ENCODE measurements around the gene LRRC70. TPM values are rescaled to one million over a fixed set of nuclear protein-coding genes. Genes with fewer than 3 reads are reported as not detected.

Gene LRRC70
- total and polyA plus RNA-seq, 3 donors from 2014 or later: 4.9 to 9.9 (median 9.0) TPM

GRCh38 chr5:62569470-62569869 lies 9.1 kb upstream of the LRRC70 start:
- H3K27me3 ChIP-seq: no peaks in the 10 kb centered on the region
- no peaks in the 10 kb centered on the region for H3K36me3 ChIP-seq (ENCODE audit: low read depth, missing control alignments)
- H3K9me3 ChIP-seq: no peaks in the 10 kb centered on the region
- no peak for TF ChIP-seq POLR2A (IDR thresholded peaks at IDR 0.05)
- TF ChIP-seq, protein P1, sequence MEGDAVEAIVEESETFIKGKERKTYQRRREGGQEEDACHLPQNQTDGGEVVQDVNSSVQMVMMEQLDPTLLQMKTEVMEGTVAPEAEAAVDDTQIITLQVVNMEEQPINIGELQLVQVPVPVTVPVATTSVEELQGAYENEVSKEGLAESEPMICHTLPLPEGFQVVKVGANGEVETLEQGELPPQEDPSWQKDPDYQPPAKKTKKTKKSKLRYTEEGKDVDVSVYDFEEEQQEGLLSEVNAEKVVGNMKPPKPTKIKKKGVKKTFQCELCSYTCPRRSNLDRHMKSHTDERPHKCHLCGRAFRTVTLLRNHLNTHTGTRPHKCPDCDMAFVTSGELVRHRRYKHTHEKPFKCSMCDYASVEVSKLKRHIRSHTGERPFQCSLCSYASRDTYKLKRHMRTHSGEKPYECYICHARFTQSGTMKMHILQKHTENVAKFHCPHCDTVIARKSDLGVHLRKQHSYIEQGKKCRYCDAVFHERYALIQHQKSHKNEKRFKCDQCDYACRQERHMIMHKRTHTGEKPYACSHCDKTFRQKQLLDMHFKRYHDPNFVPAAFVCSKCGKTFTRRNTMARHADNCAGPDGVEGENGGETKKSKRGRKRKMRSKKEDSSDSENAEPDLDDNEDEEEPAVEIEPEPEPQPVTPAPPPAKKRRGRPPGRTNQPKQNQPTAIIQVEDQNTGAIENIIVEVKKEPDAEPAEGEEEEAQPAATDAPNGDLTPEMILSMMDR (IDR thresholded peaks at IDR 0.05): no peak
- intact Hi-C loops (cut with DNase I; ENCODE audit: low total_unique reads): no loop called here
- DNase-seq: no peak
- H3K4me3 ChIP-seq: no peak overlapping the region
- no peaks in the 10 kb centered on the region for H3K4me1 ChIP-seq
- no peak overlapping the region for H3K27ac ChIP-seq
- WGBS, 2 donors: 78 to 89% methylated on average over 1 of the region's 1 CpG

DNA sequence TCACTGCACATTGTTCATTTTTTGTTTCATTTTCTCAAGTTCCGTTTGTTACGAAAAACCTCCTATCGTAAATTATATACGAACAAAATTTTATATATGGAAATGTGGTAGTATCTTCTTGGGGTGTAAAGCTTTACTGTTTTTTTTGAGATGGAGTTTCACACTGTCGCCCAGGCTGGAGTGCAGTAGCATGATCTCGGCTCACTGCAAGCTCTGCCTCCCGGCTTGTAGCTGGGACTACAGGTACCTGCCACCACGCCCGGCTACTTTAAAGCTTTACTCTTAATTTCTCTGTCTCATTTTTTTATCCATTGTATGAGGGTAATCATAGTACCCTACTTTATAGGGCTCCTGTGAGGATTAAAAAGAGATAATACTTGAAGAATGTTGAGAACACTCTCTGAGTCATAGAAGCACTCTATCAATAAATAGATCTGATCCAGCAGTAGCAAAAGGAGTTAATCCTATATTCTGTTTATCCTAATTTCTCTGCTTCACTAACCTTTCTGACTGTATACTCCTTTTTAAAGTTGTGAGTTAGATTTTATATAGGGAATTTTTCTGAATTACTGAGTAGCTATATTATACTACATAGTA lies 5.6 kb upstream of the LRRC70 start:
- DNase-seq: no peak
- Histone ChIP-seq H3K27me3 (no peaks in the 10 kb centered on the region), H3K9me3 (no peaks in the 10 kb centered on the region), H3K36me3 (ENCODE audit: low read depth, missing control alignments) (no peaks in the 10 kb centered on the region), H3K4me3 (no peak overlapping the region), H3K4me1 (no peaks in the 10 kb centered on the region), H3K27ac (no peak overlapping the region)
- intact Hi-C loops (cut with DNase I; ENCODE audit: low total_unique reads): no loop called here
- TF ChIP-seq, protein P1 (IDR thresholded peaks at IDR 0.05): no peak
- TF ChIP-seq POLR2A (IDR thresholded peaks at IDR 0.05): no peak
- 89 to 93% methylated on average over 9 of the region's 9 CpGs for WGBS, 2 donors

- no peak for TF ChIP-seq POLR2A (IDR thresholded peaks at IDR 0.05)
- TF ChIP-seq, protein P1 (IDR thresholded peaks at IDR 0.05): no peak
- Histone ChIP-seq H3K27me3 (no peaks in the 10 kb centered on the region), H3K27ac (no peak overlapping the region), H3K9me3 (no peaks in the 10 kb centered on the region), H3K4me1 (no peaks in the 10 kb centered on the region), H3K4me3 (no peak overlapping the region), H3K36me3 (ENCODE audit: low read depth, missing control alignments) (no peaks in the 10 kb centered on the region)
- 85 to 90% methylated on average over 2 of the region's 2 CpGs for WGBS, 2 donors
- no peak for DNase-seq
- intact Hi-C loops (cut with DNase I; ENCODE audit: low total_unique reads): no loop called here
These were observed 4.0 kb upstream of the LRRC70 start for GRCh38 chr5:62574599-62574998.

GRCh38 chr5:62575066-62575465 lies 3.6 kb upstream of the LRRC70 start:
- 74 to 77% methylated on average over 2 of the region's 2 CpGs for WGBS, 2 donors

More at GRCh38 chr5:62575066-62575465, 3.6 kb upstream of the LRRC70 start:
- no peaks in the 10 kb centered on the region for H3K27me3 ChIP-seq
- no peak for DNase-seq
- no peak overlapping the region for H3K27ac ChIP-seq
- H3K4me3 ChIP-seq: no peak overlapping the region
- no peaks in the 10 kb centered on the region for H3K9me3 ChIP-seq
- H3K36me3 ChIP-seq (ENCODE audit: low read depth, missing control alignments): no peaks in the 10 kb centered on the region
- H3K4me1 ChIP-seq: no peaks in the 10 kb centered on the region
- TF ChIP-seq POLR2A (IDR thresholded peaks at IDR 0.05): no peak
- TF ChIP-seq, protein P1 (IDR thresholded peaks at IDR 0.05): no peak
- intact Hi-C loops (cut with DNase I; ENCODE audit: low total_unique reads): no loop called here

Data from testis (tissue), 3 donors.